HG02610 (cell line): Measurements from ENCODE around the gene LRRC2.
"Not testable (repeated sequence)": the region's sequence is repeated elsewhere in the genome, so short reads cannot be mapped to it uniquely, and the experiment has no call there.

Source experiments
- ATAC-seq: cut with Tn5 transposase; IDR thresholded peaks from one replicate; pipeline ENCODE4 v1.9.1; 2021; ENCODE audit warnings: mild to moderate bottlenecking, moderate library complexity; ENCODE audit not compliant: unreplicated experiment

LRRC2 gene, protein sequence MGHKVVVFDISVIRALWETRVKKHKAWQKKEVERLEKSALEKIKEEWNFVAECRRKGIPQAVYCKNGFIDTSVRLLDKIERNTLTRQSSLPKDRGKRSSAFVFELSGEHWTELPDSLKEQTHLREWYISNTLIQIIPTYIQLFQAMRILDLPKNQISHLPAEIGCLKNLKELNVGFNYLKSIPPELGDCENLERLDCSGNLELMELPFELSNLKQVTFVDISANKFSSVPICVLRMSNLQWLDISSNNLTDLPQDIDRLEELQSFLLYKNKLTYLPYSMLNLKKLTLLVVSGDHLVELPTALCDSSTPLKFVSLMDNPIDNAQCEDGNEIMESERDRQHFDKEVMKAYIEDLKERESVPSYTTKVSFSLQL

GRCh38 chr3:46566040-46566641 is at the start of gene LRRC2:
TSS of gene LRRC2 (minus strand) at chr3:46566302. CDS start at chr3:46551591, 14,711 bp downstream.
- ATAC-seq = no peak

DNA sequence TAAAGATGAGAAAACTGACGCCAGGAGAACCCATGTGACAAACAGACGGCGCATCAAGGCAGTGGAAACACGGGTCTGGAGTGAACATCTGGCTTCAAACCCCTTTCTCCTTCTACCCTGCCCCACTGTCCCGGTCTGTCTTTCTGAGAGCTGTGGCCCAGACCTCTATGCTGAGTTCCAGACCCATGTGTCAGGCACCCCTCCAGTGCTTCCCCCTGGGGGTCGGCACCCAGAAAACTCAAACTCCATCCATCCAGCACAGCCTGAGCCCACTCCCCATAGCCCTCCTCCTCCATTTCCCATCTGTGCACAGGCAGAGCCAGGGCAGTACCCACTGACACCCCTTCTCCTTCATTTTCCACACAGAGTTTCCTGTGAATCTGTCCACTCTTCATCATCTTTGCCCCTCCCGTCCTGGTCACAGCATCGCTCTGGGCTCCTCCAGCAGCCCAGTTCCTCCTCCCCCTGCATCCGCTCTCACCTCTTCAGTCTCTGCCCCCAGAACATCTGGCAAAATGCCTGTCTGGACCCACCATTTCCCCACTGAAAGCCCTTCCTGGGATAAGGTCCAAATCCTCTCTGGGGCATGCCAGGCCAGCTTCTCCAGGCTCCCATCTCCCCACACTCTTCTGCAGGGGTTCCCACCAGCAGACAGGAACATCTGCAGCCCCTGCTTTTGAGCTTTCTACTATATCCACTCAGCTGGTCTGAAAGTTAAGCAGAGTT is 49.1 kb upstream of the LRRC2 start:
- no peak for ATAC-seq

GRCh38 chr3:46614431-46614830 is 48.3 kb upstream of the LRRC2 start:
- no peak for ATAC-seq

DNA sequence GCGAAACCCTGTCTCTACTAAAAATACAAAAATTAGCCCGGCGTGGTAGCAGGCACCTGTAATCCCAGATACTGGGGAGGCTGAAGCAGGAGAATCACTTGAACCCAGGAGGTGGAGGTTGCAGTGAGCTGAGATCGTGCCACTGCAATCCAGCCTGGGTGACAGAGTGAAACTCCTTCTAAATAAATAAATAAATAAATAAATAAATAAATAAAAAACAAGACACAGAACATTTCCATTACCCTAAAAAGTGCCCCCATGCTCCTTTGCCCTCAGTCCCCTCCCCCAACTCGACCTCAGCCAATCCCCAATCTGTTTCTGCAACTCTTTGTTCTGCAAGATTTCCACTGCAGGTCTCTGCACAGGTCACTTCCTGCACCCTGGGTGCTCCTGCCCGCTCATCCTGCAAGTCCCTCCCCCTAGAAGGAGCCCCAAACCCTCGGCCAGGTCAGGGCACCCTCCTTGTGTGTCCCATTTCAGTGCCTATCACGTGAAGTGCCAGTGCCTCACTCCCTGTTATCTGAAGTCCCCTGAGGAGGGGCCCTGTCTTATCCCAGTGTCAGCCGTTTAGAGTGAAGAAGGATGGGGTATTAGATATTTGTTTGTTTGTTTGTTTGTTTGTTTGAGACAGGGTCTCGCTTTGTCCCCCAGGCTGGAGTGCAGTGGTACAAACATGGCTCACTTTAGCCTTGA is 47.4 kb upstream of the LRRC2 start:
- ATAC-seq = no peak

DNA sequence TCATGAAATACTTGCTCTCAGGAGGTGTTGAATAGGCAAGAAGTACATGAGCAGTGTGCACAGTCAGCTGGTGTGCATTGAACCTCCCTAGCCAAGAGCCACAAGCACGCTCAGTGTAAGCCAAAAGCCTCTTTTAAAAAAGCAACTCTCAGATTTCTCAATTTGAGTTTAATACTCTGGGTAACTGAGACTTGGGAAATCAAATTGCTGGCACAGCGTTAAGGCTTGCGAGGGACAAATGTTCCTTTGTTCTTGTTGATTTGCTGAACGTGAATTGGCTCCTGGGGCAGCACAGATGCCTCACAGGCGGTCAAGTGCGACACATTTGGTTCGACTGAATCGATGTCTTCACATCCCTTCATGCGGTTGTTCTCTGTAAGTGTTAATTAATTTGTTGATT is 46.2 kb upstream of the LRRC2 start, which contains the start of gene FAM240A:
FAM240A (plus strand) TSS at position 202 of the 400 bp plus-strand sequence; CDS start at position 361, 159 bp downstream.
- no peak for ATAC-seq

GRCh38 chr3:46609944-46610722 is 44.0 kb upstream of the LRRC2 start:
- ATAC-seq = no peak

DNA sequence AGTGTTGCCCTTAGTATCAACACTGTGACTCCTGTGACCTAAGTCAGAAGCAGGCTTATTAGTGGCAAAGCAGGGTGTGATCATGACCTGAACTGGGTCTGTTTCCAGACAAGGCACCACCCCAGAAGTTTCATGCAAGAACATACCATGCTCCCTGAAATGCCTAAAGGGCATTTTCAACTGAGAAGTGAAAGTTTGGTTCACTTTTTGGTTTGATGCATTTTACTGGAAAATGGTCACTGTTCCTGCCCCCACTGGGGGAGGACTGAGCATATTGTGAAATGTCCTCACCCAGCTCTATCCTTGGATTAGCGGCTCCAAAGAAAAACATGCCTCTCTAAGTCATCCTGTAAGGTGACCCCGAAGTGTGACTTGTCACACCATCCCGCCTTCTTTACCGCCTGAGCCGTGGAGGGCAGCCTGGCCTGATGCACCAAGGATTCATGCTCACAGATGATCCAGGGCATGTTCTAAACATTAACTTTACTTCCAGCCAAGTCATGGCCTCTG is 43.2 kb upstream of the LRRC2 start:
- ATAC-seq = no peak

GRCh38 chr3:46607603-46608028 is 41.5 kb upstream of the LRRC2 start:
- no peak for ATAC-seq

DNA sequence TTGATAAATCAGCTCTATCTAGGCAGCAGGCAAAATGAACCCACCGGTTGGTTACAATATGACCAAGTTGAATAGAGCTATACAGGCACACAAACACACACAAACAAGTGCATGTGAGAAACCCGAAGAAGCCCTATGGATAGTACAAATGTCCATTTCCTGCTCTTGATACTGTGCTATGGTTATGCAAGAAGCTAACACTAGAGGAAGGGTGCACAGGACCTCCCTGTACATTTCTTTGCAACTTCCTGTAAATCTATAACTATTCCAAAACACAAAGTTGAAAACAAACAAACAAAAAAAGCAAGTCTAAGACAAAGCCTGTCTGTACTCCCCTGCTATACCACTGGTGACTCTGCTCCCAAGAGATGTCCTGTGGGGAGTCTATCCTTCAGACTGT is 38.0 kb upstream of the LRRC2 start:
- no peak for ATAC-seq

DNA sequence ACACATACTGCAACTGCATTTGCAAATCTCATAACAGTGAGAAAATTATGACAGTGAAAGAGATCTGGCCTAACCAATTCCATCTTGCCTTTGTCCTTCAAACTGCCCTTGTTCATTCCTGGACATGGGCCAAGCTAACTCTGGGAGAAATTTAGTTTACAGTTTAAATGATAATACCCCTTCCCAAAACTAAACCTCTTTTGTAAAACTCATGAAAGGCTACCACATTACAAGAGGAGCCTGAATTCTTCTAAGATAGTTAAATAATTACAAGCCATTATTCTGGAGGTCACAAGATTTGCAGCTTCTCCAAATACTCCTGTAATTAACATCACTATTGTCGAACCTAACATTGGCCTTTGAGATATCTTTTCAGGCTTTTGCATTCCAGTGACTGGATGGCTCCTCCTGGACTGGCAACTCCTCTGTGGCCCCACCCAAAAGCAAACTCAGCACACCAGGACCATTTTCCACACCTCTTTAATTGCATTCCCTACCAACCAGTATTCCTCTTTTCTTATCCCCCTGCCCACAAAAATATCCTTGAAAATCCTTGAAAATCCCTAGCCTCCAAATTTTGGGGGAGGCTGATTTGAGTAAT is 37.4 kb upstream of the LRRC2 start:
- no peak for ATAC-seq

DNA sequence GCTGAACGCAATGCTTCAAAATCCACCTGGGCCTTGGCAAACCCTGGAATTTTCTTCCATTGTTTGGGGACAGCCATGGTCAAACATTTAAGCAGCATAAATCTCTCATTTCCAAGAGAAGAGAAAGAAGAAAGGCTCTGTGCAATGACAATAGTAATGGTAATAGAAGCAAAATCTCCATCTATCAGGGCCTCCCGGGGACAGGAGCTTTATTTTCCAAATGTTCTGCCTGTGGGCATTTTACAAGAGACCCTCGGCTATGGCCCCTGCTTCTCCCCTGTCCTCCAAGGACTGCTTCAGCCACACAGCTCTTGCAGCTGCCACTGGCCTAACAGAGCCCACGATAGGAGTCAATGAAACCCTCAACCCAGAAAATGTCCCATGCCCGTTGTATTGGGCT is 33.5 kb upstream of the LRRC2 start:
- no peak for ATAC-seq

DNA sequence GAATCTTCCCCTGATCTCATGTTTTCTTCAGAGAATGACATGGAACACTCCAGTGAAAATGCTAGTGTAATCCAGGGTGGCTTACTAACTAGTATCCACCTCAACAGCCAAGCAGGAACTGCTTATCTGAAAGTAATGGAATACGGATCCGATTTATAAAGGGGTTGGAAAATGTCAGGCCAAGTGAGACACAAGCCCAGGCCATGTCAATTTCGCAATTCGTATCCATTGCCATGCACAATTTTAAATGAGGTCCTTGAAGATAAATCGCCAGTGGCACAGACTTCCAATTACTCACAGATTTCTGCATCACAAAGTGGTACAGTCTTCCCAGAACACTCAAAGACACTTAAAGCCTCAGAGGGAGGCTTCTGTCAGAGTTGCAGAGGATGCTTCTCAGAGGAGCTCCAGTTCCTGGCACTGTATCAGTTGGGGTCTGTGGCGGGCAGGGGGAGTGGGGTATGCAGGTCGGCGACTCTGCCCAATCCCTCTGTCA is 29.8 kb upstream of the LRRC2 start:
- no peak for ATAC-seq

GRCh38 chr3:46594723-46595122 is 28.6 kb upstream of the LRRC2 start:
- ATAC-seq = no peak

DNA sequence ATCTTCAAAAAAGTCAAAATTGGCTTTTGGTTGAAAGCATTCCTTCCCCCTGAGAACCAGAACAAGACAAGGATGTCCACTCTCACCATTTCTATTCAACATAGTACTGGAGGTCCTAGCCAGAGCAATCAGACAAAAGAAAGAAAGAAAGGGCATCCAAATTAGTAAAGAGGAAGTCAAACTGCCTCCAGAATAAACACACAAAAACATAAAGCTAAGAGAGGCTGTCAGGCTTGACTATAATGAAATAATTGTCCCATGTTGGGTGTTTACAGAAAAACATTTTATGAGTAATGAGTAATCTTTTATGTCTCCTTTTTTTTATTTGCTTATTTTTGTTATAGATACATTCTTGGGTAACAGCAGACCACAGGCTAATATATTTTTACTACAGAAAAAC is 27.9 kb upstream of the LRRC2 start:
- no peak for ATAC-seq

GRCh38 chr3:46593274-46593862 is 27.3 kb upstream of the LRRC2 start:
- ATAC-seq = no peak

GRCh38 chr3:46587268-46587667 is 21.2 kb upstream of the LRRC2 start:
- ATAC-seq = not testable (repeated sequence)

DNA sequence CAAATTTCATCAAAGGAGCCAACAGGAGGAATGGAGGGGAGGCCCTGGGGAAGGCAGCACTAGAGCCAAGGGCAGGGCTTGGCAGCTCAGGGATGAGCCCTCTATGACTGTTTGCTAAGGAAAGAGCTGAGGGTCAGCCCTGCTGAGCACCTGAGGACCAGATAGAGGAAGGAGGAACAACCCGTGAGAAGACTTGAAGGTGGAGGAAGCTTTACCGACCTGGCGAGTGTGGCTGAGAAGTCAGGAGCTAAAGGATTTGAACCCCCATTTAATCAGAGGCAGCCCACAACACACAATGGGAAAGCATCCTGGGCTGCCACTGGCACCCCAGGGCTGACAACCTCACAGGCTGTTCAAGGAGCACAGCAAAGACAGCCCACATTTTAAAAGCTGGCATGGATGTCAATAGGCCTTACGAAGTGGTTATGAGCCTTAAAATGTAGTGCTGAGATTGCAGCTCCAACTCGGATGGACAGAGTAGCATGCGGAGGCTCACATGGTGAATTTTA is 20.7 kb upstream of the LRRC2 start:
- ATAC-seq = no peak

DNA sequence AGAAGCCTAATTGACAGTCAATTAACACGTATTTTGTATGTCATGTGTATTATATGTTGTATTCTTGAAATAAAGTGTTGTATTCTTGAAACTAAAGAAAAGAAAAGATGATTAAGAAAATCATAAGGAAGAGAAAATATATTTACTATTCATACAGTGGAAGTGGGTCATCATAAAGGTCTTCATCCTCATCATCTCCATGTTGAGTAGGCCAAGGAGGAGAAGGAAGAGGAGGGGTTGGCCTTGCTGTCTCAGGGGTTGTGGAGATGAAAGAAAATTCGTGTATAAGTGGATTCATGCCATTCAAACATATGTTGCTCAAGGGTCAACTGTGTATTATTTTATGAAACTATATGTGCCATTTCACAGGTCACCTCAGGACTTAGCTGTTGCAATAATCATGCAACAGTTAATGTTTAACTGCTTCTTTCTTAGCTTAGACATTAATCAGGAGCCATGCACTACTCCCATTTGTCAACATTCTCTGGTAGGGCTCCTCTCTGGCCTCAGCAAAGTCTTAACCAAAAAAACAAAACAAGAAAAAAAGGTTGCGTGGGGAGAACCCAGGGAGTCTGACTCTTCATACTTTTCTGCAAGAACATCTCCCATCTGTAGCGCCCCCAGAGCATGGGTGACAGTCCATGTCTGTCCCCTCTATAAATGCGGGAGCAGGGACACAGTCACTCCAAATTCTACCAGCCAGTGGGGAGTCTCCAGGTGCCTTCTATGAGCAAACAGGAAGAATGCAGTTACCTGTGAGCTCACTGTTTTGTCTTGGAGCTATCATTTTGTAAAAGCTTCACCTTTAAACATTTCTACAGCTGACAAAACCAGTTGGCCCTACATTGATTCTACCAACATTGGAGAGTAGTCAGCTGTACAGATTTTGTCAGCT is 19.9 kb upstream of the LRRC2 start:
- ATAC-seq = no peak
